ENCODE data around the gene LRWD1.

DNA sequence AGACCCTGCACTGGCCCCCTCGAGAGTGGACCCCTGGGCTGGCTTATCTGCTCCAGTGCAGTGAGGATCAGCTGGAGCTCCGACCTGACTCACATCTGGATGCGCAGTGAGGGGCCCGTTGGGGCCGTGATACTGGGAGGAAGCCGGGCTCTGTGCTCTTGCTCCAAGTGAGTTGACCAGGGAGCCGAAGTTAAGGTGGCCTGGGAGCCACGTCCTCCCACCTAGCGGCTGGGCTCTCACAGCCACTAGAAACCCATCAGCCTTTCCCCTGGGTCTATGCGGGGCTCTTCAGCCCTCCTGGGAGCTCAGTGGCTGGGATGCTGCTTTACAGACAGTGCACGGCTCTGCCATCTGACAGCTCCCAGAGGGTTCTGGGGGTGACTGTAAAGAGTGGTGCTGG lies 9.2 kb upstream of the LRWD1 start:
- TF ChIP-seq, protein P1, sequence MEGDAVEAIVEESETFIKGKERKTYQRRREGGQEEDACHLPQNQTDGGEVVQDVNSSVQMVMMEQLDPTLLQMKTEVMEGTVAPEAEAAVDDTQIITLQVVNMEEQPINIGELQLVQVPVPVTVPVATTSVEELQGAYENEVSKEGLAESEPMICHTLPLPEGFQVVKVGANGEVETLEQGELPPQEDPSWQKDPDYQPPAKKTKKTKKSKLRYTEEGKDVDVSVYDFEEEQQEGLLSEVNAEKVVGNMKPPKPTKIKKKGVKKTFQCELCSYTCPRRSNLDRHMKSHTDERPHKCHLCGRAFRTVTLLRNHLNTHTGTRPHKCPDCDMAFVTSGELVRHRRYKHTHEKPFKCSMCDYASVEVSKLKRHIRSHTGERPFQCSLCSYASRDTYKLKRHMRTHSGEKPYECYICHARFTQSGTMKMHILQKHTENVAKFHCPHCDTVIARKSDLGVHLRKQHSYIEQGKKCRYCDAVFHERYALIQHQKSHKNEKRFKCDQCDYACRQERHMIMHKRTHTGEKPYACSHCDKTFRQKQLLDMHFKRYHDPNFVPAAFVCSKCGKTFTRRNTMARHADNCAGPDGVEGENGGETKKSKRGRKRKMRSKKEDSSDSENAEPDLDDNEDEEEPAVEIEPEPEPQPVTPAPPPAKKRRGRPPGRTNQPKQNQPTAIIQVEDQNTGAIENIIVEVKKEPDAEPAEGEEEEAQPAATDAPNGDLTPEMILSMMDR (IDR thresholded peaks at IDR 0.05), result no peak
- no peak for TF ChIP-seq POLR2AphosphoS5 (IDR thresholded peaks at IDR 0.05)
